HL-60/S4 (cell line): Measurements from ENCODE around the gene FN3KRP.

Experiments
- in situ Hi-C: fragments of 300-500 bp; cut with MboI; formaldehyde crosslinking; loops from 2 replicates; pipeline ENCODE4 v1.14.3; 2022; ENCODE audit warnings: low sequenced_read_pairs

Gene FN3KRP, protein sequence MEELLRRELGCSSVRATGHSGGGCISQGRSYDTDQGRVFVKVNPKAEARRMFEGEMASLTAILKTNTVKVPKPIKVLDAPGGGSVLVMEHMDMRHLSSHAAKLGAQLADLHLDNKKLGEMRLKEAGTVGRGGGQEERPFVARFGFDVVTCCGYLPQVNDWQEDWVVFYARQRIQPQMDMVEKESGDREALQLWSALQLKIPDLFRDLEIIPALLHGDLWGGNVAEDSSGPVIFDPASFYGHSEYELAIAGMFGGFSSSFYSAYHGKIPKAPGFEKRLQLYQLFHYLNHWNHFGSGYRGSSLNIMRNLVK

GRCh38 chr17:82716203-82717010 lies at the start of gene FN3KRP:
TSS of gene FN3KRP (plus strand) at chr17:82716706. CDS start at chr17:82716756, 50 bp downstream.
- in situ Hi-C loops: no loop called here

DNA sequence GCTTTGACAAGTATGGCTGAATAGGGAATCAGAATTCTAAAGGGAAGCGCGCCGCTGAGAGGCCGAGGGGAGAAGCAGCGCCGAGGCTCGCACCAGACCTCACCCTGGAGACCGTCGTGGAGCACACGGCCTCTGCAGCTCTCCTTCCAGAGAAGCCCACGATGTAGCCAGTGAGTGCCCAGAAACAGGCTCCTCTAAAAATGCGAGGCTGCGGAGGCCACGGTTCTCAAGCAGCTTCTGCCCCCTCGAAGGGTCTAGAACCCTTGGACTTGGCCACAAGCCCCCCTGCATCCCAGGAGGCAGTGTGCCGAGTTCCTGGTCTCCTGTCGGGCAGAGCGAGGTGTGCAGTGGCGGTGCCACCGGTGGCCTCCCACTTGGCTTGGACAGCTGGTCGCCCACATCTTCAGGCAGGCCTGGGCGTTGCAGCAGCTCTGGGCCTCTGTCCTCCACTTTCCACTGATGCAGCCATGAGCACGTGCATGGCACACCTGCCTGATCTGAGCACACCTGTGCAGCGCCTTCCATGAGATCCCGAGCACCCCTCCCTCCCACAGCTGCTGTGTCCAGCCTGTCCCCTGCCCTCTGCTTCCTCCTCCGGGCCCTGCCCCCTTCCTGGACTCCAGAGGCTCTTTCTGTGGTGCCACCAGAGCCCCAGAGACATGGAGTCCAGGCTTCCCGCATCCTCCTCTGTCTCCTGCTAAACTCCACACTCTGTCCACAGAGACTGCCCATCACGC lies 49.4 kb upstream of the FN3KRP start:
- in situ Hi-C loops: no loop called here

GRCh38 chr17:82667668-82668000 lies 48.9 kb upstream of the FN3KRP start:
- in situ Hi-C loops: no loop called here

DNA sequence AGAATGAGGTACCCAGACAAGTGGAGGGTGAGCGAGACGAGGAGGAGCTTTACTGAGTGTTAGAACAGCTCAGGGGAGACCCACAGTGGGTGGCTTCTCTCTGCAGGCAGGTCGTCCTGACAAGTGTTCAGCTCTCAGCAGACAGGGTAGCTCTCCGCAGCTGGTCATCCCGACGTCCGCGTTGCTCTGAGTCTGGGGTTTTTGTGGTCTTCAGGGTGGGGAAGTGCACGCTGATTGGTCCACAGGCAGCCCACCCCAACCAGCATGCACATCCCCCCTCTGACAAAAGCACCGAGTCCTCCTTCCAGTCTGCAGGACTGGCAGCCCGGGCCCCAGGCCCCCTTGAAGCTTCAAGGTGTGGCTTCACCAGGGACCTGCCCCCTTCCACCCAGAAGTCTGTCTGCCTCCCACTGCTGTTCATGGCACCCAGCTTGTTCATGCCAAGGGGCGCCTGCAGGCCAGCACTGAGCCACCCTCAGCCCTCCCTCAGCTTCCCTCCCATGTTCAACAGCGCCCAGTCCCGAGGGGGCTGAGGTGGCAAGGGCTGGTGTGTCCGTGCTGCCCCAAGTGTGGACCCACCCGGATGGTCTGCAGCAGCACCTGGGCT lies 48.4 kb upstream of the FN3KRP start:
- in situ Hi-C loops: no loop called here

- in situ Hi-C loops: no loop called here
Observed at GRCh38 chr17:82668631-82669099, 47.8 kb upstream of the FN3KRP start.

- in situ Hi-C loops: no loop called here
Observed at GRCh38 chr17:82670661-82671450, 45.6 kb upstream of the FN3KRP start.

DNA sequence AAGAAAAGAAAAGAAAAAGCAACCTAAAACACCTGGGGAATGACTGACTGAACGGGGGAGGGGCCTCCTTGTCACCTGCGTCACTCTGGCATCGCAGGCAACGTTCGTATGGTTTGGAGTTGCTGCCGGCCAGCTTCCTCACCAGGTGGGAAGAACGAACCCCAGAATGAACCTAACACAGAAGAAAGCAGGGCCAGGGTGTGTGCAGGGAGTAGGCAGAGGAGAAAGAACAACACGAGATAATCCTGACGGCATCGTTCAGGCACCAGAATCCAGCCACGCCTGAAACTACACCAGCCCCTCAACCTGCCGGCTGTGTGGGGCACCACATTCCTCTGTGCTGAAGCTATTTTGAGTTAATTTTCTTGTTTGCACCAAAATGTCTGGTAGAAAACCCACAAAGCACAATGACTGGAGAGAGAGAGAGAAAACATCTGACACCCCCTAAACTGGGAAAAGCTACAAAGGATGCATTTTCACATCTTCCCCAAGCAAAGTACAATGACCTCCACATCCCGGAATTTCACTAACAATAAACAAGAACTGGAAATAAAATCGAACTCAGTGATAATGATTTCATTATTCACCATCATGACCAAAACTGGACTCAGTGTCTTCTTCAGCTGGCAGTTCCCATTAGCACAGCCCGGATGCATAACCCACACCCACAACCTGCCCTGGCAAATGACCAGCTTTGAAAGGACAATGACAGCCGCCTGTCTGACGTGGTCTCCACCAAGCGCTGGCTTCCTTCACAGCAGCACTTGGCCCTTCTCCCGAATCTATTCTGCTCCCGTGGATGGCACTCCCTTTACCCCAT lies 41.6 kb upstream of the FN3KRP start:
- in situ Hi-C loops: no loop called here

- in situ Hi-C loops: no loop called here
Observed at GRCh38 chr17:82675476-82676245, 40.8 kb upstream of the FN3KRP start.

- in situ Hi-C loops: no loop called here
Observed at GRCh38 chr17:82677353-82677925, 39.1 kb upstream of the FN3KRP start.

DNA sequence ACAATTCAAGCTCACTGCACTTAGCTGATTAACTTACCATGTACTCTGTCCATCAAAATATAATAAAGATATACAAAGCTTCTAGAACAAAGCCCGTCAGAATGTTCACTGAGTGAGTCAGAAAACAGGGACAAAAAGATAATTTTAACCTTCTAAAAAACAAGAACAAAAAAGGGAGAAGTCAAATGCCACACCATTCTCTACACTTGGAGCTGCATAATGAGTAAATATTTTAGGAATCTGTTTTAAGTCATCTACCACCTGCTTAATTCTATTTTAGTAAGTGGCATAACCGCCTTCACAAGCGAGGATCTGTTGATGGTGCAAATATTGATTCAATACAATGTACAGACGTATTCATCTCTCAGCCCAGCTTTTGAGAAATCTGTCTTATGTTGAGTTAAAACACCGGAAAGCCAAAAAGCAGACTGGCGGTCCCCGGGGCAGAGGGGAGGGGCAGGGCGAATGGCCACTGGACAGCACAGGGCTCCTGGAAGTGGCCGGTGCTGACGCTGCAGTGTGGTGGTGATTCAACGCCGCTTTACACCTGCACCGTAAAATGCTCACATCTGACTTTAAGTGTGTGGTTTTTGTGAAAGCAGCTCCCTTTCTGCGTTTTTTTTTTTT lies 38.1 kb upstream of the FN3KRP start:
- in situ Hi-C loops: no loop called here

DNA sequence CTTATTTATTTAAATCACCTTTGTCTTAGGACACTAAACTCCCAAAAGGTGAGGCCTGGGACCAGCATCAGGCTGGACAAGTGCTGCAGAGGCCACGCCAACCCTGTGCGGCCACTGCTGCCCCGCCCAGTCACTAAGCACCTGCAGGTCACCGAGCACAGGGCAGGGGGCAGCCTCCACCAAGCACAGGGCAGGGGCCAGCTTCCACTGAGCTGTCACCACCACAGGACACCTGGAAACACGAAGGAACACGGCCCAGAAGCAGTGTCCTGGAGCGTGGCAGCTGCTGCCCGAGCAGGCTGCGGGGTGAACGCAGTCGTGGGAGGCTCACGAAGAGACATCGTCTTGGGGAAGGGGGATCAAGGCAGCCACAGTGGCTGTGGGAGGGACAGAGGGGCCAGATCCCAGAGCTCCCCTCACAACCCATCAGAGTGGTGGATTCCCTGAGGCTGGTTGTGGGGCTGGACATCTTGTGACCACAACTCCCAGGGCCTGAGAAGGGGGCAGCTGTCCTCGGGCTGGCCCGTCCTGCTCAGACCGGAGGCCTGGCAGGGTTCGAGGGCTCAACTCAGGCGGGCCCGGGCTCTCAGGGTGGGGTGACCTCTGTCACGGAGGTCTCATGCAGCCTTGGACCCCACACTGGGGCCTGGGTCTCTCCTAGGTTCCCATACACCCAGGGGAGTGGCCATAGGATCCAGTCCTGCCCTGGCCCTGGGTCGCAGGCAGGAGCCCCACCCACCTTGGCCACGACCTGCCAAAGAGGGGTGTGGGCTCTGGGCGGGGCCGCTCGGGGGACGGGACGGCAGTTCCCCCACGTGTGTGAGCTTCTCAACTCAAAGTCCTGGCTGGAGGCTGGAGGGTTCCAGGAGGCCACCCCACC lies 36.7 kb upstream of the FN3KRP start:
- in situ Hi-C loops: no loop called here

GRCh38 chr17:82681547-82681946 lies 35.0 kb upstream of the FN3KRP start:
- in situ Hi-C loops: no loop called here

GRCh38 chr17:82683534-82683933 lies 33.0 kb upstream of the FN3KRP start:
- in situ Hi-C loops: no loop called here

- in situ Hi-C loops: no loop called here
Observed at GRCh38 chr17:82684228-82684841, 32.2 kb upstream of the FN3KRP start.

DNA sequence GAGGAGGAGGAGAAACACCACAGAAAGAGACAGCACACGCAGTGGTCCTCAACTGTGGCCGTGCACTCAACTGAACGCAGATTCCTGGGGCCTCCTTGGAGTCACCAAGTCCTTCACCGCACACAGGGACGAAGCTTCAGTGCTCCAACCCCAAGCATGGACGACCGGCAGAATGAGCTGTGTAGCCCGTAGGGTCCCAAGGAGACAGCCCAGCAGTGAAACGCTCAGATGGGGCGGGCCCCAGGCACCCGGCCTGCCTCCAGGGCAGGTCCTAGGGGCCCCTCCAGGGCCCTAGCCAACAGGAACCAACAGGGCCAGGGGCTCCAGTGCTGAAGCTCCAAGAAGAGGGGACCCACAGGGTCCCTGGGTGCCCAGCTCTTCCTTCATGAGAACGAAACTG lies 31.2 kb upstream of the FN3KRP start:
- in situ Hi-C loops: no loop called here
